GM18517 (cell line): ENCODE measurements around the gene TMED3.
"Not testable (repeated sequence)": the region's sequence is repeated elsewhere in the genome, so short reads cannot be mapped to it uniquely, and the experiment has no call there.

Source experiments
- ATAC-seq: cut with Tn5 transposase; IDR thresholded peaks from one replicate; pipeline ENCODE4 v1.9.1; 2021; ENCODE audit warnings: mild to moderate bottlenecking, moderate library complexity; ENCODE audit not compliant: unreplicated experiment

Gene TMED3

DNA sequence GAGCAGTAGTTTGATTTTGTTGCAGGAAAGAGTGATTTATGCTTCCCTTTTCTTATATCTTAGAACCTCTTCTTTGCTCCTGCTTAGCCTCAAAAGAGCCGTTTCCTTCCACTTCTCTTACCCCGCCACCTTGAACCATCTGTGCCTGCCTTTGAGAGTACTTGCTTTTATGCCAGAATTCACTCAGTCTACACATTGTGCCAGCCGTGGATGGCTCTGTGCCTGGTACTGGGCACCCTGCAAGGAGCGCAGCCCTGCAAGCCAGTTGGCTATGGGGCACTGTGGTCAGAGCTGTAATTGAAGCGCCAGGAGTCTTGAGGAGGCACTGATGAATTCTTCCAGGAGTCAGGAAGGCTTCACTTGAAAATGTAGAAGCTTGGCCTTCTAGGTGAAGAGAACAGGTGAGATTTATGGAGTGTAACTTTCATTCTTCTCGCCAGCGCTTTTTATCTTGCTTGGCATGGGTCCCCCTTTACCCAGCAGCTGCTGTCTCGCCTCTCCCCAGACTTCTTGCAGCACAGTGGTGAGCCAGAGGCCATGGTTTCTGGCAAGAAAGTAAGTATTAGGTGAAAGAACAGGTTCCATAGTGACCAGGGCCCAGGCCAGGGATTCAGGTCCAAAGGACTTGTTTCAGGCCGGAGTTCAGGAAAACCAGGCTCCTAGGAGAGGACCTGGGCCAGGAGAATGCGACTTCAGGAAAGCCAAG is 4.9 kb downstream of the TMED3 start:
- no peak for ATAC-seq

DNA sequence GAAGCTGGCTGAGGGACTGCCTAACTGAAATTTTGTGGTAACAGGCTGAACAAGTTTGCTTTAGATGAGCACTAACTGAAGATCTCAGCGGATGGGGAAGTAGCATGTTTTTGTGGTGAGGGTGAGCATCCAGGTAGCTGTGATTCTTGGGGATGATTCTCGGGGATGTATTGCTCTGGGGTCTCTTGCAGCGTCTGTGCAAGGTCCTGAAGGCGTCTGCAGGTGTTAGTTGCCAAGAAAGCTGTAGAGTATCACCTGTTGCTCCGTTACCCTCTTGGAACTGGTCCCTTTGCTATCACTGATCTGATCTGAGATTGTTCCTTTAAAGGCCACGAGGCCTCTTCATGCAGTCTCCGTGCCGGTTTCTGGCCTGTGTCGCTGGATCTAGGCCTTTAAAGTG is 6.0 kb downstream of the TMED3 start:
- no peak for ATAC-seq

DNA sequence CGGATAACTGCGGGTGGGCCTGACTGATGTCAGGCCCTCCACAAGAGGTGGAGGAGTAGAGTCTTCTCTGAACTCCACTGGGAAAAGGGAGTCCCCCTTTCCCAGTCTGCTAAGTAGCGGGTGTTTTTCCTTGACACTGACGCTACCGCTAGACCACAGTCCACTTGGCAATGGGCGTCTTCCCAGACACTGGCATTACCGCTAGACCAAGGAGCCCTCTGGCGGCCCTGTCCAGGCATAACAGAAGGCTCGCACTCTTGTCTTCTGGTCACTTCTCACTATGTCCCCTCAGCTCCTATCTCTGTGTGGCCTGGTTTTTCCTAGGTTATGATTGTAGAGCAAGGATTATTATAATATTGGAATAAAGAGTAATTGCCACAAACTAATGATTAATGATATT is 9.1 kb downstream of the TMED3 start:
- ATAC-seq, result not testable (repeated sequence)

DNA sequence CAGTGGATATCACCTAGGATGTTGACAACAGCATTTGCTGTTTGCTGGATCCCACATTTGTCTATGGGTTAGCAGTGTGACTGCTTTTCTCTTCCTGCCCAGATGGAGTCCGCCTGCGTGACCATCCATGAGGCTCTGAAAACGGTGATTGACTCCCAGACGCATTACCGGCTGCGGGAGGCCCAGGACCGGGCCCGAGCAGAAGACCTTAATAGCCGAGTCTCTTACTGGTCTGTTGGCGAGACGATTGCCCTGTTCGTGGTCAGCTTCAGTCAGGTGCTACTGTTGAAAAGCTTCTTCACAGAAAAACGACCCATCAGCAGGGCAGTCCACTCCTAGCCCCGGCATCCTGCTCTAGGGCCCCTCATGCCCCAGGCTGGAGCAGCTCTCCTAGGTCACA is 11.0 kb downstream of the TMED3 start:
- ATAC-seq, result no peak

- no peak for ATAC-seq
Observed at GRCh38 chr15:79322306-79322705, 11.4 kb downstream of the TMED3 start.

DNA sequence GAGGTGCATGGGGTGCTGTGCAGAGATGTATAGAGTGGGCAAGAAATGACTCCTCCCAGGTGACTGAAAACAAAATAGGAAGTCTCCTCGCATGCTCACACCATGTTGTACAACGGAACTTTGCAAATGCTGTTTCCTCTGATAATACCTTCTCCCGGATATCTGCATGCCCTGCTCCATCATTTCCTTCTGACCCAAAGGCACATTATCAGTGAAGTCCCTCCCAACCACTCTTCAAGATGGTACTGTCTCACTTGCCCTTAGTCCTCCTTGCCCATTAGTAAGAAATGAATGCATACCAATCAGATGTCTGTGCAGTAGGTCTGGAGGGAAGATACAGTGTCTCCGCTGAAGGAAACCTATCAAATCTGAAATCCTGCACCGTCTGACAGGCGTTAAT is 12.0 kb downstream of the TMED3 start:
- ATAC-seq, result no peak

DNA sequence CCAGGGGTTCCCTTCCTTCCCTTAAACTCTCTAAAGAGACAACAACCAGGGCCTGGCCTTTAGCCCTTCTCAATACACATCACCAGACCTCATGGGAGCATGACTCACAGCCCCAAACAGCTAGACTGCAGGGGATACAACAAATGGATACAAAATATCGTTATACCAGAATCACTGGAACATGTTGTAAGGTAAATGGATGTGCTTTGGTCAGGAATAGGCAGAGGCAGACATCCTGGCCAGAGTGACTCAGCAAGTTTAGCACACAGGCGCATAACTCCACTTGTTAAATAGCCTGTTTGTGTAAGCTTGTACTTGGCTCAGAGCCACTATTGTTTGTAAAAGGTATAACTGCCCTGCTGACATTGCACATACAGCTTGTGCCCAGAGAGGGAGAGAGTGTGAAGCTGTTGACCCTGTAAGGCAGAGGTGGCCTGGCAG is 18.3 kb downstream of the TMED3 start:
- ATAC-seq, result no peak

DNA sequence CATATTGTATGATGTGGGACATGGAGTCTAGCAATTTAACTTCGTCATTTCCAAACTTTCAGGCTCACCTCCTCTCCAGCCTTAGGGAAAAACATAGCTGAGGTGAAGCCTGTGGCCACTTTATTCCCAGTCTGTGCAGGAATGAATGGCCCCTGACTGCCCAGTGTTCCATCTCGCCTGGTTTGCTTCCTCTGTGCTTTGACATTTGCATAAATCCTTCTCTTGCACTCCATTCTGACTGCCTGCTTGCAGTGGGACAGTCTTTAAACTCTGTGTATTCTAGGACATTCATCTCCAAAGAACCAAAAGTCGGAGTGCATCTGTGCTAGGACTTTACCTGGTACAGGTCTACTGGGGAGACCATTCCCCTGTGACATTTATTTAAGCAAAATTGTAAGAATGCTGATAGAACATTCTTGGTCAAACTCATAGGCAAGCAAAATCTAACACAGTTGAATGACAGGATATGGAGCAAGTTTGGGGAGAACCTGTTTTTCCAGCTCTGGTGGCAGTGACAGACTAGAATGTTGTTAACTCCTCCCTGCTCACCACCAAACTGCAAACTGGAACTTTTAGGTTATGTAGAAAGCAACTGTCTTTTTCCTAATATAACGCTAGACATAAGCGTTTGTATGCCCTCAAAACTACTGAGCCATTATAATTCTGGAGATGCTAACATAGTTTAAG is 22.1 kb downstream of the TMED3 start:
- ATAC-seq, result no peak

DNA sequence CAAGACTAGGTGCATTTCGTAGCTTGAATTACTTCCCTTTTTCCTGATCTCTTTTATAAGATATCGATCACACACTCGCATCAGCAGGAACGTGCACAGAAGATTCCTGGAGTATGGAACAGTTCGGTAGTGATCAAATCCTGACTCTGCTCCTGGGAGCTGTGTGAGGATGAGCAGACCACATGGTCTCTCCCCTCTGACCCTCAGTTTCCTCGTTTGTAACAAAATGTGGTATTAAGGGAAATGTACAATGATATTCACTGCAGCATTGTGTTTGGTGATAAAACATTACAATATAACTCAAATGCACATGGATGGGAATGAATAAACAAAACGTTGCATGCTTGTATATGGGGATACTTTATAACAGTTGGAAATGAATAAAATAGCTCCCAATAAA is 26.7 kb downstream of the TMED3 start:
- ATAC-seq, result no peak

GRCh38 chr15:79339588-79340314 is 28.8 kb downstream of the TMED3 start:
- no peak for ATAC-seq

- no peak for ATAC-seq
Observed at GRCh38 chr15:79340315-79340602, 29.3 kb downstream of the TMED3 start.

DNA sequence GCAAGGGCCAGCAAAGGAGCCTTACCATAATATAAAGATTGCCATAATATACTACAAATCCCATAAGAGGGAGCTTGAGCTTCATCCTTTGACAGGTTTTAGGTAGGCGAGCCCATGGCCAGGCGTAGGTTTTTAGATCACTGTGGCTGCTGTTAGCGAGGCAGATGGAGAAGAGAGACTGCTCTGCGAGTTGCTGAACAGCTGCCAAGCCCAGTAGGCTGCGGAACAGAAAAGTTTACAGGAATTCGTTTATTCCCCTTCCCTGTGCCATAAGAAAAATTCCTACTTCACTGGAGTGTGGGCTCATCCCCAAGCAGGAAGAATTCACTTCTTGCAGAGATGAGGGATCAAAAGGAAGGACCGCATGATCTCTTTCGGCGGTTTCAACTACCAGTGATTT is 30.5 kb downstream of the TMED3 start:
- no peak for ATAC-seq

- no peak for ATAC-seq
Observed at GRCh38 chr15:79349525-79349924, 38.6 kb downstream of the TMED3 start.

- ATAC-seq, result no peak
Observed at GRCh38 chr15:79352206-79352605, 41.3 kb downstream of the TMED3 start.

GRCh38 chr15:79357566-79357965 is 46.7 kb downstream of the TMED3 start:
- no peak for ATAC-seq

DNA sequence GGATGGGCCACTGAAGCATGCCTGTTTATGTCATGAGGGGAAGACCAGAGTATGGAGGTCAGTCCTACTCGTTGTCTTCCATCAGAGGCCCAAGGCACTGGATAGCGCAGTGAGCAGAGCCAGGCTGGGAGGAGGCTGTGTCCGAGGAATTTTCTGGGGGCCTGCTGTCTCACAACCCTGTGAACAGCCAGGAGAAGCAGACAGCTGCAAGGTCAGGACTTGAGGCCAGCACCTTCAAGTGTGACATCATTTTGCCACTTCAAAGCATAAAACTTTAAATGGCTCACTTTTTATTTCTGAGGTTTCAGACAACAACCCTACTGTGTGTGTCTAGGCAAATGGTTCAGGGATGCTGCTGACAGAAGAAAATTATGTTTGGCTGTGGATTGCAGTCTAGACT is 47.2 kb downstream of the TMED3 start:
- no peak for ATAC-seq

DNA sequence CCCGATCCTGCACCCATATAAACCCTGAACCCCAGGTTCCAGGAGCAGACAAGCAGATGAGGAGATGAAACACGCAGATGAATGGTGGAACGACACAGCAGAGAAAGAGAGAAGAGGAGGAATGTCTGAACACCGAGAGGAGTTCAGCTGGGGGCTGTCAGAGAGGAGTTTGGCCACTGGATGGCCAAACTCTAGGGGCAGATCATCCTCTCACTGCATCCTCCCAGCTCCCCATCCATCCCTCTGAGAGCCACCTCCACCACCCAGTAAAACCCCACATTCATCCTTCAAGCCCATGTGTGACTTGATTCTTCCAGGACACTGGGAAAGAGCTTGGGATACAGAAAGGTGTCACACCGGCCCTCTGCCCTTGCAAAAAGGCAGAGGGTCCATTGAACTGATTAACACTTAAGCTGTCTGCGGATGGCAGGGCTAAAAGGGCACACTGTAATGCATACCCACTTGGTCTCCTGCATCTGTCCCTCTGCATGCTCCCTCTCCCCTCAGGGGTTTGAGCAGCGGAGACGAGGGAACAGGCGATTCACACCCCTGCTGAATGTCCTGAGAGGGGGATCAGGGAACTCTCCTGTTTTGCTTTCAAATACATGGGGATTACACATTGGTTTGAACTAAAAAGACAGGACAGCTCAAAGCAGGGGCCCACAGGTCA is 53.8 kb downstream of the TMED3 start:
- ATAC-seq, result no peak

GRCh38 chr15:79365765-79366164 is 54.9 kb downstream of the TMED3 start:
- ATAC-seq, result no peak

DNA sequence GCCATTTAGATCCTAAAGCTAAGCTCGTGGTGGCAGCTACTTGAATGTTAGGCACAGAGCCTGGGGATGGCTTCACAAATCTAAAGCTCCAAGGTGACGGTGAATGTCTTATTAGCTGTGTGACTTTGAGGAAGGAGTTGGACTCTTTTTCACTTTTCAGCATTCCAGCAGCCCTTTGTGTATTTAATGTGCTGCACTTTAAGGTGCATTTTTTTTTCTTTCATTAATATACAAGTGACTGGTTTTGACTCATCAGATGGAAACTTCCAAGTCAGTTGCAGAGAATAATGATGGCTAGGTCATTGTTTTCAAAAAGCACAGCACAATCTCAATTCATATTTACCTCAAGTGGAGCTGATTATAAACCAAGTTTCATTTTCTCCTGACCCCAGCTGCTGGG is 55.8 kb downstream of the TMED3 start:
- no peak for ATAC-seq

DNA sequence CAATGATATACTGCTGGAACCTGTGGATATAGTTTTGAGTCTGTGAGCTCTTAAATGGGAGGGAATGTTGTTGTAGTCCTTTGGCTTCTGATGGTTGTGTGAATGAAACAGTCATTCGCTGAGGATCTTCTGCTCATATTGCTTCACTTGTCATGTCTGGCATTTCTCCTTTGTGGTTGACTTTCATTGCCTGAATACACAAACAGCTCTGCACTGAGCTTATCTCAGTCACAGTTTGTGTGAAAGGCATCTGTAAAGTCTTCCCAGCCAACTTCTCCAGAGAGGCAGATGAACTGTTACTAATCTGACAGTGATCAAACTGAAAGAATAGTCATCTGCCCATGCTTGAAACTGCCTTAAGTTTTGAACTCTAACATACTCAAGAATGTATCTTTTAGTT is 59.8 kb downstream of the TMED3 start:
- no peak for ATAC-seq

GRCh38 chr15:79371591-79371990 is 60.7 kb downstream of the TMED3 start:
- no peak for ATAC-seq

- no peak for ATAC-seq
Observed at GRCh38 chr15:79372428-79372827, 61.5 kb downstream of the TMED3 start.
